H9 (cell line): Measurements from ENCODE around the gene MAD1L1. TPM values are rescaled to one million over a fixed set of nuclear protein-coding genes. Genes with fewer than 3 reads are reported as not detected.

Experiments used
- DNase-seq: peaks from one replicate; pipeline ENCODE4 v3.0.0-alpha.2; 2017
- H2AFZ ChIP-seq: one replicate; pipeline ENCODE4 v1.6.1; 2013; ENCODE audit warnings: mild to moderate bottlenecking, low read length, control low read depth, moderate library complexity
- H2AK5ac ChIP-seq: 2 replicates; pipeline ENCODE4 v1.6.1; 2013; ENCODE audit warnings: low read length, control low read depth, mixed read lengths; ENCODE audit not compliant: insufficient read length
- H2BK120ac ChIP-seq: one replicate; pipeline ENCODE4 v1.6.1; 2013; ENCODE audit warnings: low read depth, mild to moderate bottlenecking, low read length, control low read depth, inconsistent platforms; ENCODE audit not compliant: poor library complexity, severe bottlenecking
- H2BK12ac ChIP-seq: 2 replicates; pipeline ENCODE4 v1.6.1; 2013; ENCODE audit warnings: low read length, control low read depth, mixed read lengths, low read depth; ENCODE audit not compliant: insufficient read length
- H2BK15ac ChIP-seq: 2 replicates; pipeline ENCODE4 v1.6.1; 2013; ENCODE audit warnings: low read depth, low read length, control low read depth
- H2BK20ac ChIP-seq: one replicate; pipeline ENCODE4 v1.6.1; 2013; ENCODE audit warnings: low read depth, mild to moderate bottlenecking, low read length, control low read depth, inconsistent platforms; ENCODE audit not compliant: poor library complexity, severe bottlenecking
- H2BK5ac ChIP-seq: 2 replicates; pipeline ENCODE4 v1.6.1; 2013; ENCODE audit warnings: low read length, control low read depth, mixed read lengths; ENCODE audit not compliant: insufficient read length
- H3K14ac ChIP-seq: 2 replicates; pipeline ENCODE4 v1.6.1; 2013; ENCODE audit warnings: low read length, control low read depth; ENCODE audit not compliant: insufficient read depth
- H3K18ac ChIP-seq: 2 replicates; pipeline ENCODE4 v1.6.1; 2013; ENCODE audit warnings: low read depth, mild to moderate bottlenecking, mixed read lengths, low read length, control low read depth; ENCODE audit not compliant: insufficient read length
- H3K23ac ChIP-seq: 2 replicates; pipeline ENCODE4 v1.6.1; 2013; ENCODE audit warnings: low read length, control low read depth, mixed read lengths, low read depth; ENCODE audit not compliant: insufficient read length
- H3K23me2 ChIP-seq: 2 replicates; pipeline ENCODE4 v1.6.1; 2013; ENCODE audit warnings: low read depth, mild to moderate bottlenecking, mixed read lengths, low read length, control low read depth; ENCODE audit not compliant: insufficient read length, poor library complexity, severe bottlenecking
- H3K27ac ChIP-seq: 2 replicates; pipeline ENCODE4 v1.5.1; 2013; ENCODE audit warnings: low read length, control low read depth, mixed read lengths, low read depth; ENCODE audit not compliant: insufficient read length
- H3K27me3 ChIP-seq: 2 replicates; pipeline ENCODE4 v1.6.1; 2013; ENCODE audit warnings: low read length, control low read depth, inconsistent platforms; ENCODE audit not compliant: insufficient read depth
- H3K4ac ChIP-seq: 2 replicates; pipeline ENCODE4 v1.6.1; 2013; ENCODE audit warnings: low read depth, mild to moderate bottlenecking, control low read depth, inconsistent platforms, low read length, moderate library complexity
- H3K4me1 ChIP-seq: 2 replicates; pipeline ENCODE4 v1.6.1; 2013; ENCODE audit warnings: low read length, control low read depth, inconsistent platforms; ENCODE audit not compliant: insufficient read depth
- H3K4me2 ChIP-seq: 2 replicates; pipeline ENCODE4 v1.6.1; 2013; ENCODE audit warnings: low read length, control low read depth, mixed read lengths; ENCODE audit not compliant: insufficient read length, insufficient read depth
- H3K56ac ChIP-seq: 2 replicates; pipeline ENCODE4 v1.6.1; 2013; ENCODE audit warnings: low read depth, mild to moderate bottlenecking, mixed read lengths, low read length, control low read depth; ENCODE audit not compliant: insufficient read length
- H3K79me1 ChIP-seq: 2 replicates; pipeline ENCODE4 v1.6.1; 2013; ENCODE audit warnings: low read depth, mild to moderate bottlenecking, moderate library complexity, low read length, control low read depth, inconsistent platforms; ENCODE audit not compliant: insufficient read depth, poor library complexity, severe bottlenecking
- H3K79me2 ChIP-seq: 2 replicates; pipeline ENCODE4 v1.6.1; 2013; ENCODE audit warnings: low read length, control low read depth, inconsistent platforms; ENCODE audit not compliant: insufficient read depth
- H3K9ac ChIP-seq: 2 replicates; pipeline ENCODE4 v1.6.1; 2013; ENCODE audit warnings: low read length, control low read depth, mixed read lengths; ENCODE audit not compliant: insufficient read length; ENCODE audit errors: extremely low read depth
- H3K9me3 ChIP-seq: one replicate; pipeline ENCODE4 v1.6.1; 2013; ENCODE audit warnings: low read depth, low read length, inconsistent platforms; ENCODE audit not compliant: control insufficient read depth
- H3T11ph ChIP-seq: one replicate; pipeline ENCODE4 v1.6.1; 2013; ENCODE audit warnings: mild to moderate bottlenecking, low read length, control low read depth, inconsistent platforms
- H4K20me1 ChIP-seq: one replicate; pipeline ENCODE4 v1.6.1; 2013; ENCODE audit not compliant: control insufficient read depth, insufficient read length, insufficient read depth
- H4K5ac ChIP-seq: 2 replicates; pipeline ENCODE4 v1.6.1; 2013; ENCODE audit warnings: low read depth, mild to moderate bottlenecking, mixed read lengths, low read length, control low read depth; ENCODE audit not compliant: insufficient read length
- H4K8ac ChIP-seq: replicated peaks from 2 replicates; pipeline ENCODE4 v1.6.1; 2013; ENCODE audit warnings: low read length, control low read depth, mixed read lengths, low read depth; ENCODE audit not compliant: insufficient read length
- H4K91ac ChIP-seq: 2 replicates; pipeline ENCODE4 v1.6.1; 2013; ENCODE audit warnings: low read depth, mild to moderate bottlenecking, moderate library complexity, mixed read lengths, low read length, control low read depth; ENCODE audit not compliant: insufficient read length
- H3K27ac Mint-ChIP-seq, 3 experiments: 2 replicates in 2 of 3; 3 replicates in 1 of 3; pipeline ENCODE4 v1.8.0; 2020 to 2021; ENCODE audit warnings: mixed read lengths in 3 of 3, mild to moderate bottlenecking in 1 of 3, moderate library complexity in 1 of 3
- H3K27me3 Mint-ChIP-seq: 2 replicates; pipeline ENCODE4 v1.8.0; 2021; ENCODE audit warnings: low read depth, mild to moderate bottlenecking, moderate library complexity, mixed read lengths
- H3K36me3 Mint-ChIP-seq, 3 experiments: 2 replicates in 2 of 3; 3 replicates in 1 of 3; pipeline ENCODE4 v1.8.0; 2020 to 2021; ENCODE audit warnings: low read depth in 3 of 3, mixed read lengths in 3 of 3; ENCODE audit not compliant: insufficient read depth in 1 of 3
- H3K4me1 Mint-ChIP-seq, 2 experiments: 2 replicates each; pipeline ENCODE4 v1.8.0; 2020; ENCODE audit warnings: mixed read lengths in 2 of 2
- H3K4me3 Mint-ChIP-seq, 2 experiments: 2 replicates in 1 of 2; 3 replicates in 1 of 2; pipeline ENCODE4 v1.8.0; 2020 to 2021; ENCODE audit warnings: mild to moderate bottlenecking in 2 of 2, mixed read lengths in 2 of 2, moderate library complexity in 1 of 2
- H3K9me3 Mint-ChIP-seq, 2 experiments: 2 replicates in 1 of 2; 3 replicates in 1 of 2; pipeline ENCODE4 v1.8.0; 2020; ENCODE audit warnings: mild to moderate bottlenecking in 2 of 2, mixed read lengths in 2 of 2, moderate library complexity in 1 of 2
- WGBS: extraction: QIAGEN DNeasy Blood & Tissue Kit; methylation state at CpG from one replicate; pipeline ENCODE4 v1.1.7; 2013; ENCODE audit warnings: missing lambda C conversion rate, low lambda C conversion rate, mixed read lengths; ENCODE audit not compliant: insufficient read length; ENCODE audit errors: extremely low coverage; 5-methylcytosine and 5-hydroxymethylcytosine counted together
- total RNA-seq: library from RNA; stranded (reverse); gene quantifications from 2 replicates; pipeline ENCODE4 v1.2.1, GENCODE V29; 2021
- TF ChIP-seq, protein P1 (sequence below): fragments of 200-600 bp; sonication (generic); conservative IDR thresholded peaks from 3 replicates; pipeline ENCODE4 v1.8.0; 2021; ENCODE audit warnings: antibody characterized with exemption, mild to moderate bottlenecking

Gene MAD1L1
- total RNA-seq, 1 experiment from 2014 or later, result 39.0 TPM

DNA sequence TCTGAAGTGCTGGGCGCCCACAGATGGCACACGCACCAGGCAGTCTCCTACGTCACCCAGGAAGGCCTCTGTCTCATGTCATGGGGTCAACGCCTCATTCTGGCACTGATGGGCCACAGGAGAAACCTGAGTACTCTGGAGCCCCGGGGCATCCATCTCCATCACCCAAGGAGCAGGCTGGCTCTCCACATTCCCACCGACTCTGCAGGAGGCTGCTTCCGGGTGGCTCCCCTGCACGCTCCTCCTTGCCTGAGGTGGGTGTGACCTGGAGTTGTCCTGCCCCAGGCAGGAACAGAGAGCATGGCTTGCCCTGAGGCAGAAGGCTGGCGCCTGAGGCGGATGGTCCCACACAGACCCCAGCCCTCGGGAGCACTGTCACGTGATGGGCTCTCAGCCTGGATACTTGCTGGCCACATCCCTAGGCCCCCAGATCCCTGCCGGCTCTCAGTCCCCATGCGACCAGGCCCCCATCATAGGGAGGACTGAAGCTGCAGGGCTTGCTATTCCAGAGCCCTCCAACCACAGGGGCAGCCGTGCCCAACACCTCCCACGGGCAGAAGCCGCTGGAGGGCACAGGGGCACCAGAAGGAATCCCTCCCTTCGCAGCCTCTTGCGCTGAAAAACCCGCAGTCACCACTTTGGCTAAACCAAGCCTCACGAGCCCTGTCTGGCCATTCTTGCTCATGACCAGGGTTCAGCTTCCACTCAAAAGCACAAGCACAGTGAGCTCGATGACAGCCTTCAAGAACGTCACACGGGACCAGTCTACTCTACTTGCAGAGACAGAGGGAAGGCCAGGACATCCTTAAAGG, 80.7 kb downstream of the MAD1L1 start:
- H3K4me1 ChIP-seq, result no peaks in the 10 kb centered on the region
- H3K4ac ChIP-seq, result no peak overlapping the region
- H3K4me2 ChIP-seq, result no peak overlapping the region
- H2BK20ac ChIP-seq, result no peak overlapping the region
- no CpG with 5 or more reads among the region's 24 CpGs for WGBS
- no peak overlapping the region; the same call in 1 of the 2 replicates for H3K14ac ChIP-seq
- peaks cover 2% of the 10 kb centered on the region for H4K20me1 ChIP-seq
- H3K27ac ChIP-seq, result no peak overlapping the region
- no peaks in the 10 kb centered on the region for H3K79me1 ChIP-seq
- H3K9ac ChIP-seq, result no peak overlapping the region
- Mint-ChIP-seq H3K4me3 (no peak overlapping the region), H3K36me3 (peaks cover 0 to 14% (median 4%) of the 10 kb centered on the region in 3 experiments; a peak in 5 of 7 replicates), H3K4me1 (peaks cover 7 to 13% of the 10 kb centered on the region in 2 experiments), H3K9me3 (no peaks in the 10 kb centered on the region), H3K27me3 (no peaks in the 10 kb centered on the region), H3K27ac (peak overlapping the region in 1 of 3 experiments; percentile 68; a peak in 1 of 7 replicates)
- no peak overlapping the region for H4K91ac ChIP-seq
- H3T11ph ChIP-seq, result no peak overlapping the region
- no peak overlapping the region for H2AFZ ChIP-seq
- H4K5ac ChIP-seq, result no peak overlapping the region
- no peak overlapping the region for H3K56ac ChIP-seq
- no peak overlapping the region for H2AK5ac ChIP-seq
- no peak overlapping the region for H3K23ac ChIP-seq
- H3K23me2 ChIP-seq, result no peaks in the 10 kb centered on the region
- H2BK120ac ChIP-seq, result no peak overlapping the region
- H4K8ac ChIP-seq, result no peak overlapping the region
- no peaks in the 10 kb centered on the region for H3K9me3 ChIP-seq
- DNase-seq, result no peak
- no peak overlapping the region for H2BK5ac ChIP-seq
- H2BK15ac ChIP-seq, result no peak overlapping the region
- H3K27me3 ChIP-seq, result no peaks in the 10 kb centered on the region
- no peak overlapping the region for H3K18ac ChIP-seq
- H2BK12ac ChIP-seq, result no peak overlapping the region
- TF ChIP-seq, protein P1, sequence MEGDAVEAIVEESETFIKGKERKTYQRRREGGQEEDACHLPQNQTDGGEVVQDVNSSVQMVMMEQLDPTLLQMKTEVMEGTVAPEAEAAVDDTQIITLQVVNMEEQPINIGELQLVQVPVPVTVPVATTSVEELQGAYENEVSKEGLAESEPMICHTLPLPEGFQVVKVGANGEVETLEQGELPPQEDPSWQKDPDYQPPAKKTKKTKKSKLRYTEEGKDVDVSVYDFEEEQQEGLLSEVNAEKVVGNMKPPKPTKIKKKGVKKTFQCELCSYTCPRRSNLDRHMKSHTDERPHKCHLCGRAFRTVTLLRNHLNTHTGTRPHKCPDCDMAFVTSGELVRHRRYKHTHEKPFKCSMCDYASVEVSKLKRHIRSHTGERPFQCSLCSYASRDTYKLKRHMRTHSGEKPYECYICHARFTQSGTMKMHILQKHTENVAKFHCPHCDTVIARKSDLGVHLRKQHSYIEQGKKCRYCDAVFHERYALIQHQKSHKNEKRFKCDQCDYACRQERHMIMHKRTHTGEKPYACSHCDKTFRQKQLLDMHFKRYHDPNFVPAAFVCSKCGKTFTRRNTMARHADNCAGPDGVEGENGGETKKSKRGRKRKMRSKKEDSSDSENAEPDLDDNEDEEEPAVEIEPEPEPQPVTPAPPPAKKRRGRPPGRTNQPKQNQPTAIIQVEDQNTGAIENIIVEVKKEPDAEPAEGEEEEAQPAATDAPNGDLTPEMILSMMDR, result no peak
- no peaks in the 10 kb centered on the region for H3K79me2 ChIP-seq
